ENCODE results near the gene NT5E.

- TF ChIP-seq, protein P1, sequence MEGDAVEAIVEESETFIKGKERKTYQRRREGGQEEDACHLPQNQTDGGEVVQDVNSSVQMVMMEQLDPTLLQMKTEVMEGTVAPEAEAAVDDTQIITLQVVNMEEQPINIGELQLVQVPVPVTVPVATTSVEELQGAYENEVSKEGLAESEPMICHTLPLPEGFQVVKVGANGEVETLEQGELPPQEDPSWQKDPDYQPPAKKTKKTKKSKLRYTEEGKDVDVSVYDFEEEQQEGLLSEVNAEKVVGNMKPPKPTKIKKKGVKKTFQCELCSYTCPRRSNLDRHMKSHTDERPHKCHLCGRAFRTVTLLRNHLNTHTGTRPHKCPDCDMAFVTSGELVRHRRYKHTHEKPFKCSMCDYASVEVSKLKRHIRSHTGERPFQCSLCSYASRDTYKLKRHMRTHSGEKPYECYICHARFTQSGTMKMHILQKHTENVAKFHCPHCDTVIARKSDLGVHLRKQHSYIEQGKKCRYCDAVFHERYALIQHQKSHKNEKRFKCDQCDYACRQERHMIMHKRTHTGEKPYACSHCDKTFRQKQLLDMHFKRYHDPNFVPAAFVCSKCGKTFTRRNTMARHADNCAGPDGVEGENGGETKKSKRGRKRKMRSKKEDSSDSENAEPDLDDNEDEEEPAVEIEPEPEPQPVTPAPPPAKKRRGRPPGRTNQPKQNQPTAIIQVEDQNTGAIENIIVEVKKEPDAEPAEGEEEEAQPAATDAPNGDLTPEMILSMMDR (IDR thresholded peaks at IDR 0.05): no peak
- no peak for TF ChIP-seq POLR2AphosphoS5 (IDR thresholded peaks at IDR 0.05)
- no peak for TF ChIP-seq POLR2A (IDR thresholded peaks at IDR 0.05)
- TF ChIP-seq EP300 (IDR thresholded peaks at IDR 0.05): no peak
Measured at GRCh38 chr6:85425997-85426396, 23.9 kb upstream of the NT5E start.
